OCI-M1 (cell line): ENCODE data around the gene TSTD2.

Experiments used
- DNase-seq: peaks from one replicate; lab custom pipeline; 2025; lab: John Stamatoyannopoulos, UW

The TSTD2 gene

DNA sequence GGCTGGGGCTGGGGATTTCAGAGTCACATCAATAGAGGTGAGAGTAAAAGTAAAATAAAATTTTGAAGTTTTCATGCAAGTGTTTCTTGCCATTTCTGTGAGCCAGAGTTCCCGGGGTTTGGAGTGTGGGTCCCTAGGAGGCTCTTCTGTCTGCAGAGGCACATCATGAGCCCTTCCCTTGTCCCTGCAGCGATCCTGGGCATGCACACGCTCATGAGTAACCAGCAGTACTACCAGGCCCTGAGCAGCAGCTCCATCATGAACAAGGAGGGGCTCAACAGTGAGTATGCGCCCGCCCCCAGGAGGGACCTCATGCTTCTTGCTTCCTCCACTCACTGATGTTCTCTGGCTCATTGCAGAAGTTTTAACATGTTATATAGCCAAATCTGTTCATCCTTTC is 70.6 kb downstream of the TSTD2 start:
- DNase-seq: no peak

DNA sequence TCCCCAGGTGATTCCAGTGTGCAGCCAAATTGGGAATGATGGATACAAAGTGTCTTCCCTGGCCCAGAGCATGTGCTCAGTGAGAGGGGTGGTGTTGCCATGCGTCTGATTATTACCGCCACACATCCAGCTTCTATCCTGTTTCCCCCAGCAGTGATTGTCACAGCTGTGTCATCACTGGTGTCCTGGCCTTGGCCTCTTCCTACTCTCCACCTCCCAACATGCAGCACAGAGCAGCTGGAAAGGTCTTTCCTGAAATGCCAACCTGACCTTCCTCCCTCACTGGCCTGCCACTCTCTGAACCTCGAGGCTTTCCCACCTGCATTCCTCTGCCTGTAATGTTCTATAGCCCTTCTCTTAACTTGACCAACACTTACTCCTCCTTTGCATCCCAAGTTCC is 71.7 kb downstream of the TSTD2 start:
- no peak for DNase-seq

DNA sequence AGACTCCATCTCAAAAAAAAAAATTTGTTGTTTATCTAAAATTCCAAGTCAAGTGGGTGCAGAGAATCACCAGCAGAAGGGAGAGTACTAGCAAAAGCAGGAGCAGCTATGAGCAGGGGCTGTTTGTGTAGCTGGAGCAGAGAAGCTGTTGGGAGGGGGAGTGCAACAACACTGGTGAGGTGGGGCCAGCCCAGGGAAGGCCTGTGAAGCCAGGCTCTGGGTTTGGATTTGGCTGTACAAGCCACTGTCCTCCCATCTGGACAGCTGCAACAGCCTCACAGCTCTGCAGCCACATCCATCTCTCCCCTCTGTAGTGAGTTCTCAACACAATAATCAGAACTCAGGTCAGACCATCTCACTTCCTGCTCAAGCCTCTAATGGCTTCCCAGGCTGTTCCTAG is 72.3 kb downstream of the TSTD2 start:
- DNase-seq: no peak

DNA sequence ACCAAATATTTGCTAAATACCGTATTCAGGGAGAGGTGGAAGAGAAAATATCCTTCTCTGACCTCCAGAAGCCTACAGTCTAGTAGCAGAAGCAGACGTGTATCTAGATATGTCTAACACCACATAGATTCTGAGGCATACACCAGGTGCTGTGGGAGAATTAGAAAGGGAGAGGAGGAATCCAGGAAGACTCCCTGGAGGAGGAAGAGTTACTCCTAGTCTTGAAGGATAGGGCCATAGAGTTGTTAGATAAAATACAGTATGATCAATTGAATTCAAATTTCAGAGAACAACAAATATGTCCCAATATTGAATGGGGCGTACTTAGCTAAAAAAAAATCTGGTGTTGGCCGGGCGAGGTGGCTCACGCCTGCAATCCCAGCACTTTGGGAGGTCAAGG is 73.0 kb downstream of the TSTD2 start:
- no peak for DNase-seq

DNA sequence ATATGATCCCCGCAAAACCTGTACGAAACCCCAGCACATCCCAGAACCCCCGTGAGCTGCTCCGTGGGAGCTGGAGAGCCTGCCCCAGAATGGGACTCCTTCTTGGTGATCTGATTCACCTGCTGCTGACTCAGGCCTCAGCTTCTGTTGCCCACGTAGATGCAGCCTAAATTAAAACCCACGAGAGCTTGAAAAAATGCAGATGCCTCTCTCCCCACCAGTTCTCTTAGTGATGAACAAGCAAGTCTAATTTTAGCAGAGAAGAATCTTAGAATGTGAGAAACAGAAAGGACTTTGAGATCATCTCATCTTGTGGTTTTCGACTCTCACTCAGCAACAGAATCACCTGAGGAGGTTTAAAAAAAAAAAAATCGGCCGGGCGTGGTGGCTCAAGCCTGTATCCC is 74.1 kb downstream of the TSTD2 start:
- no peak for DNase-seq

DNA sequence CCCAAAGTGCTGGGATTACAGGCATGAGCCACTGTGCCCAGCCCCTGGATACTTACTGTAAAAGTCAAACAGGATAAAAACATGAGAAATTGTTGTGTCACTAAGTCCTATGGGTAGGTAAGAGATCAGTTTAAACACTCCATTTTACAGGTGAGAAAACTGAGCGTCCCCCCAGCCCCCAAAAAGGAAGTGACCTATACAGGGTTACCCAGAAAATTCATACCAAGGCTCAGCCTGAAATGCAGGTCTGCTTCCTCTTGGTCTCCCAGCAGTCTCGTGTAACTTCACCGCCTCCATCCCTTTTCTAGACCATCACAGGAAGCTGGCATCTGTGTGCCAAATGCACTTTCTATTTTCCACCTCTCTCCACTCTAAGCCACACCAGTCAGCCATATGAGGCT is 74.5 kb downstream of the TSTD2 start:
- no peak for DNase-seq

DNA sequence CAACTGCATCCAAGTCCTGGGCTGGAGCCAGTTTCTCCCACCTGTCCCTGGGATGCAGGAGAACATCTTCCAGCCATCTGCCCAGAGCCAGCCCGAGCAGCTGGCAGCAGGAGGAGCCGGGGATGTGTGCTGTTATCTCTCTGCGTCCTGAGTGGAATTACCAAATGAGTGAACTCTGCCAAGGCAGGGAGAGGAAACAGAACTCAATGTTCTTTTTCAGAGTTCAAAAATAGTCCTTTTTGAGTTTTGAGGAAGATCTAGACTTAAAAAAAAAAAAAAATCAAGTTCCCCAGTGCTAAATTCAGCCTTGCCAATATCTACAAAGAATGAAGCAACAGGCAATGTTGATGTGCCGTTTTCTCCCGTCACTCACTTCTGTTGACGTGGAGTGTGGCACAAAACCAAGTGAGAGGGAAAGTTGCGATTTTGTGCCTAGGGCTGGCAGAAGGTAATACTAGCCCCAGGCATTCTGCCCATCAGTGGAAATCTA is 75.5 kb downstream of the TSTD2 start:
- no peak for DNase-seq

DNA sequence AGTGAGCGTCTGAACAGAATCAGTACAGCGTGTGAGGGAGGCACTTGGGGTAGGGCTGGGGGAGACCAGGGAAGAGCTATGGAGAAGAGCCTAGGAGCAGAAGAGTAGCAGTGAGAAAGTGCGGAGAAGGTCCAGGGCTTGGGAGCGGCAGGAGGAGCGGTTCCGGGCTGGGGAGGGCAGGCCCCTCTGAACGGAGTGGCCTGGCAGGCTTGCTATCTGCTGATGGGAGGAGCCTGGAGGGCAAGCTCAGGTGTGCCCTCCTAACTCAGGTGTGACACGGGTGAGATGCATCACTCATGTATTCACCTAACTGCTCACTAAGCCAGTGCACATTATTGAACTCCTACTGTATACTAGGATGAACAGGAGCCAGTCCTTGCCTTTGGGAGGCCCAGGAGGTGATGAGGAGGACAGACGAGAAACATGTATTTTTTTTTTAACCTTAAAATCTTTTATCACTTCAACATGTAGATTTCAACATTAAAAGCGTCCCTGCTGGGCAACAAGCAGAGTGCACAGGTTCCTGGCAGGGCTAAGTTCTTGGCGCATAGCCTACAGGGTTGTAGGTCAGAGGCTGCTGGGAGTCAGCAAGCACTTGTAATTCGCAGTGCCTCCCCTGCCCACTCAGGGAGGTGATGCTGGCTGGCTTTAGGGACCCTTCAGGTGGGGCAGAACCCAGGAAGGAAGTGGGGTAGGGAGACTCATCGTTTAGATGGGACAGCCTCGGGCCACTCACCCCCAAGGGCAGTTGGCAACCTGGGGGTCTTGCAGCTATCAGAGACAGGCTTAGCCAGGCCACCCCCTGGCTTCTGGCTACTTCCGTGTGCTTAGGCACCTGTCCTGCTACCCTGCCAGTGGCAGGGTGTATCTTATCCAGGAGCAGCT is 76.2 kb downstream of the TSTD2 start:
- no peak for DNase-seq

DNA sequence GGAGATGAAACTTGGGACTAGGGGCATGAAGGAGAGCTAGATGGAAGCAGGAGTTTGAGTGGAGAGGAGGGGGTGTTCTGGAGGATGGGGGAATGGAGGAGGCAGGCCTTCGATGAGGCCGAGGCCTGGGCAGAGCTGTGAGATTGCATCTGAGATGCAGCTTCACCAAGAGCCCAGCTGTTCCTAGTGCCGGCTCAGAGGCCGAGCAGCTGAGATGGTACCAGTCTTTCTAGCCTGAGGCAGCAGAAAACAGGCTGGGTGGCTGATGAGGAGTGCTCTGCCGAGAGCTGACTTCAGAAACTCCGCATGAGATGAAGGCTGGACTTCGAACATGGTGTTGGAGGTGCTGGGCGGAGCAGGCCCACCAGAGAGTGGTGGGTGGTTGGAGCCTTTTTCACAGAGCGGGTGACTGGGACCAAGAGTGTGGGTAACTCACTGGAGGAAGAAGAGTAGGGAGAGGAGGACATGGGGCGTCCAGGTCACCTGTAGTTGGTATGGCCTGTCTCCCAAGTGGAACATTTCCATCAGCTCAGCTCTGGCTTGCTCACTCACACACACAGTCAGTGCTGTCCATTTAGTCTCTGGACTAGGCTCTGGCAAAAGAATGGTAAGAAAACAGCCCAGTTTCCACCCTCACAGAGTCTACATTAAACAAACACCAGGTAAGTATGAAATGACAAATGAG is 77.0 kb downstream of the TSTD2 start:
- no peak for DNase-seq

DNA sequence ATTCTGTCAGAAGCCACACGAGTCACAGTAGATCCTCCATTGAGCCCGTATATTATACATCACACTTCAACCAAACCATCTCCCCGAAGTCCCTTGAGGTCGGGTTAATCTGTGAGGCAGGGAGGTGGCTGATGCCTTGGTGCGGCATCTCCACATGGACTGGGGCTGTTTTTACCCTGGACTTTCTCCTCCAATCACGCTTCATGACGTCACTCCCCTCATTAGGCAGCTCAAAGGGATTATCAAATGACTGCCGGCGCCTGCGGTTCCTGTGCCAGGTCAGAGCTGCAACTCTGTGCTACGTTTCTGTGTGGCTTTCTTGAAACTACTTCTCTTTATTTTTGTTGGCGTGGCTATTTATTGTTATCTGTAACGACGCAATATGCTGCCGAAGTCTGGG is 78.0 kb downstream of the TSTD2 start:
- DNase-seq: no peak

DNA sequence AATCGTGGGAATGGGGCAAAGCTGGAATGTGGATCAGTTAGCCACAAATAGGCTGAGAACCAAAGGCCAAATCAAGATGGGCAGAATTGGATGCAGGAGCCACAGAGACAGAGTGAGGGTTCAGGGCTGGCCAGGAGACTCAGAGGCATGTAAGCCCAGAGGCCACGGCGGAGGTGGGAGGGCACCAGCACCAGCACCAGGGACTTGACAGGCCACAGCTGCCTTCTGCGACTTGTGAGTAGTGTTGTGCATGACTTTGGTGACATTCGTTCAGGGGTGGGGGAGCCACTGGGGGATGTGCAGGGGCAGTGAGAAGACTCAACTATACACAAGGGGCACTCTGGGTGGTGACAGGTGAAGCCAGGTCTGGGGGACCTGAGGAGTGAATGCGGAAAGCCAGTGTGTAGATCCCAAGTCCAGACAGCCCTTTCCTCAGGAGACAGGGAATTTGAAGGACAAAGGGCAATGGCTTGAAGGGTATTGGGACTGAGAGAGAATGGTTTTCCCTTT is 78.5 kb downstream of the TSTD2 start:
- DNase-seq: no peak

DNA sequence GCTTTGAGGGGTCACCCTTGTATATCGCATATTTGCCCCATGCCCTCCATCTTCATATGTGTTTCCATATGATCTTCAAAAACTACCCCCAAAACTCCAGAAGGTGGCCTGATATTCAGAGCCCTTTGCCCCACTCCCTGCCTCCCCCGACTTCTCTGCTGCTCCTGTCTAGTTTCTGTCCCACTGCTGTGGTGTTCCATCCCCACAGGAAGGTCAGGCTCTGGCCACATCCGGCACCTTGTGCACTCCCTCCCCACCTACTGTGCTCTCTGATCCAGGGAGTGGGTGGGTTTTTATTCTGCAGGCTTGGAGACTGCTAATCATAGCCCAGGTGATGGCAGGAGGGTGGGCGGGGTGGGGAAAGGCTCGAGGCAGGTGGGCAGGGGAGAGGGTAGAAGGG is 79.3 kb downstream of the TSTD2 start:
- DNase-seq: no peak

DNA sequence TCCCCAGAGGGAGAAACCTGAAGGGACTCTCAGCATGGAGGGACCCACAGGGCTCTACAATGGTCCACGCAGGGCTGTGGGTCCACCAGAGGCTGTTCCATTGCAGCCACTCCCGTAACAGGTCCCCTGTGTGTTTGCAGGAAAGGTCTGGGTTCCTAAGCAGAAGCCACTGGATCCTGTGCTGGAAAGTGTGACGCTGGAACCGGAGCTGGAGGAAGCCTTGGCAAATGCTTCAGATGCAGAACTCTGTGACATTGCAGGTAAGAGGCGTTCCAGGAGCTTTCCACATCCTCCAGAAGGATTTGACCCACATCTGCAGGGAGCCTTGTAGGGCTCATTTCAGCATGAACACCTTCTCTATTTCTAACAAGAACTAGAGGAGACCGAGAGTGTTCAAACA is 80.0 kb downstream of the TSTD2 start:
- no peak for DNase-seq

DNA sequence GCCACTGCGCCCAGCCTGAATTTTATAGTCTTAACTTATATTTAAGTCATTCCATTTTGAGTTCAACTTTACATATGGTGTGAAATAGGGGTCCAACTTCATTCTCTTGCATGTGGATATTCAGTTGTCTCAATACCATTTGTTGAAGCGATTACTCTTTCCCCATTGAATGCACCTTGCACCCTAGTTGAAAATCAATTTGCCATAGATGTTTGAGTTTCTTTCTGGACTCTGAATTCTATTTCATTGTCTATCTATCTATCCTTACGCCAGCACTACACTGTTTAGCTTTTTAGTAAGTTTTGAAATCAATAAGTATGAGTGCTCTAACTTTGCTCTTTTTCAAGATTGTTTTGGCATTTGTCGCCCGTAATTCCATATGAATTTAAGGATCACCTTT is 81.9 kb downstream of the TSTD2 start:
- no peak for DNase-seq

DNA sequence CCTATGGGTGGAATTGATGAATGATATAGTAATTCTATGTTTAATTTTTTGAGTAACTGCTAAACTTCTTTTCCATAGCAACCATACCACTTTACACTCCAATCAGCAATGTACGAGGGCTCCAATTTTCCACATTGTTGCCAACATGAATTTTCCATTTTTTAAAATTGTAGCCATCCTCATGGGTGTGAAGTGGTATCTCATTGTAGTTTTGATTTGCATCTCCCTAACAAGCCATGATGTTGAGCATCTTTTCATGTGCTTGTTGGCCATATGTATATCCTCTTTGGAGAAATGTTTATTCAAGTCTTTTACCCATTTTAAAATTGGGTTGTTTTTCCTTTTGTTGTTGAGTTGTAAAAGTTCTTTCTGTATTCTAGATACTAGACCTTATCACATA is 82.8 kb downstream of the TSTD2 start:
- no peak for DNase-seq
